Activated T-cell treated with anti-CD3 and anti-CD28 coated beads, Interleukin-2, amount 50 U/mL, for 24 hours (primary cell): Measurements from ENCODE around the gene LRRC2.
"Not testable (repeated sequence)": the region's sequence is repeated elsewhere in the genome, so short reads cannot be mapped to it uniquely, and the experiment has no call there.

Source experiments
- DNase-seq: peaks from one replicate; pipeline ENCODE4 v3.0.0-alpha.2; 2020
- H3K27ac Mint-ChIP-seq: 2 replicates; pipeline ENCODE4 v1.8.0; 2020; ENCODE audit warnings: mild to moderate bottlenecking, mixed read lengths
- H3K27me3 Mint-ChIP-seq: 2 replicates; pipeline ENCODE4 v1.8.0; 2020; ENCODE audit warnings: mixed read lengths
- H3K36me3 Mint-ChIP-seq: 2 replicates; pipeline ENCODE4 v1.8.0; 2020; ENCODE audit warnings: low read depth, mixed read lengths
- H3K4me1 Mint-ChIP-seq: 2 replicates; pipeline ENCODE4 v1.8.0; 2020; ENCODE audit warnings: low read depth, mixed read lengths
- H3K4me3 Mint-ChIP-seq: 2 replicates; pipeline ENCODE4 v1.8.0; 2020; ENCODE audit warnings: mild to moderate bottlenecking, moderate library complexity, mixed read lengths
- H3K9me3 Mint-ChIP-seq: 2 replicates; pipeline ENCODE4 v1.8.0; 2020; ENCODE audit warnings: mixed read lengths

LRRC2 gene

GRCh38 chr3:46593979-46594378 lies 27.9 kb upstream of the LRRC2 start:
- no peaks in the 10 kb centered on the region for H3K4me1 Mint-ChIP-seq

GRCh38 chr3:46593274-46593862 lies 27.3 kb upstream of the LRRC2 start:
- no peak overlapping the region for H3K27ac Mint-ChIP-seq
- no peaks in the 10 kb centered on the region for H3K9me3 Mint-ChIP-seq
- no peaks in the 10 kb centered on the region for H3K4me1 Mint-ChIP-seq
- no peaks in the 10 kb centered on the region for H3K27me3 Mint-ChIP-seq
- no peak for DNase-seq
- no peak overlapping the region for H3K4me3 Mint-ChIP-seq
- H3K36me3 Mint-ChIP-seq = no peaks in the 10 kb centered on the region

More at GRCh38 chr3:46593979-46594378, 27.9 kb upstream of the LRRC2 start:
- H3K4me3 Mint-ChIP-seq = no peak overlapping the region
- no peaks in the 10 kb centered on the region for H3K9me3 Mint-ChIP-seq
- H3K27me3 Mint-ChIP-seq = no peaks in the 10 kb centered on the region
- no peaks in the 10 kb centered on the region for H3K36me3 Mint-ChIP-seq
- H3K27ac Mint-ChIP-seq = no peak overlapping the region
- no peak for DNase-seq

GRCh38 chr3:46587268-46587667 lies 21.2 kb upstream of the LRRC2 start:
- not testable (repeated sequence) for H3K27ac Mint-ChIP-seq, H3K27me3 Mint-ChIP-seq, DNase-seq, H3K4me3 Mint-ChIP-seq, H3K36me3 Mint-ChIP-seq, H3K4me1 Mint-ChIP-seq, H3K9me3 Mint-ChIP-seq

- no peak for DNase-seq
- H3K4me1 Mint-ChIP-seq = peaks cover 5% of the 10 kb centered on the region
These were observed 20.7 kb upstream of the LRRC2 start for GRCh38 chr3:46586738-46587246.

DNA sequence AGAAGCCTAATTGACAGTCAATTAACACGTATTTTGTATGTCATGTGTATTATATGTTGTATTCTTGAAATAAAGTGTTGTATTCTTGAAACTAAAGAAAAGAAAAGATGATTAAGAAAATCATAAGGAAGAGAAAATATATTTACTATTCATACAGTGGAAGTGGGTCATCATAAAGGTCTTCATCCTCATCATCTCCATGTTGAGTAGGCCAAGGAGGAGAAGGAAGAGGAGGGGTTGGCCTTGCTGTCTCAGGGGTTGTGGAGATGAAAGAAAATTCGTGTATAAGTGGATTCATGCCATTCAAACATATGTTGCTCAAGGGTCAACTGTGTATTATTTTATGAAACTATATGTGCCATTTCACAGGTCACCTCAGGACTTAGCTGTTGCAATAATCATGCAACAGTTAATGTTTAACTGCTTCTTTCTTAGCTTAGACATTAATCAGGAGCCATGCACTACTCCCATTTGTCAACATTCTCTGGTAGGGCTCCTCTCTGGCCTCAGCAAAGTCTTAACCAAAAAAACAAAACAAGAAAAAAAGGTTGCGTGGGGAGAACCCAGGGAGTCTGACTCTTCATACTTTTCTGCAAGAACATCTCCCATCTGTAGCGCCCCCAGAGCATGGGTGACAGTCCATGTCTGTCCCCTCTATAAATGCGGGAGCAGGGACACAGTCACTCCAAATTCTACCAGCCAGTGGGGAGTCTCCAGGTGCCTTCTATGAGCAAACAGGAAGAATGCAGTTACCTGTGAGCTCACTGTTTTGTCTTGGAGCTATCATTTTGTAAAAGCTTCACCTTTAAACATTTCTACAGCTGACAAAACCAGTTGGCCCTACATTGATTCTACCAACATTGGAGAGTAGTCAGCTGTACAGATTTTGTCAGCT lies 19.9 kb upstream of the LRRC2 start:
- no peak for DNase-seq
- H3K27me3 Mint-ChIP-seq = no peaks in the 10 kb centered on the region
- no peak overlapping the region for H3K27ac Mint-ChIP-seq
- H3K36me3 Mint-ChIP-seq = no peaks in the 10 kb centered on the region
- H3K9me3 Mint-ChIP-seq = no peaks in the 10 kb centered on the region
- H3K4me1 Mint-ChIP-seq = peaks cover 5% of the 10 kb centered on the region
- H3K4me3 Mint-ChIP-seq = no peak overlapping the region

More at GRCh38 chr3:46586738-46587246, 20.7 kb upstream of the LRRC2 start:
- Mint-ChIP-seq H3K4me3 (no peak overlapping the region), H3K9me3 (no peaks in the 10 kb centered on the region), H3K36me3 (no peaks in the 10 kb centered on the region), H3K27ac (no peak overlapping the region), H3K27me3 (no peaks in the 10 kb centered on the region)

DNA sequence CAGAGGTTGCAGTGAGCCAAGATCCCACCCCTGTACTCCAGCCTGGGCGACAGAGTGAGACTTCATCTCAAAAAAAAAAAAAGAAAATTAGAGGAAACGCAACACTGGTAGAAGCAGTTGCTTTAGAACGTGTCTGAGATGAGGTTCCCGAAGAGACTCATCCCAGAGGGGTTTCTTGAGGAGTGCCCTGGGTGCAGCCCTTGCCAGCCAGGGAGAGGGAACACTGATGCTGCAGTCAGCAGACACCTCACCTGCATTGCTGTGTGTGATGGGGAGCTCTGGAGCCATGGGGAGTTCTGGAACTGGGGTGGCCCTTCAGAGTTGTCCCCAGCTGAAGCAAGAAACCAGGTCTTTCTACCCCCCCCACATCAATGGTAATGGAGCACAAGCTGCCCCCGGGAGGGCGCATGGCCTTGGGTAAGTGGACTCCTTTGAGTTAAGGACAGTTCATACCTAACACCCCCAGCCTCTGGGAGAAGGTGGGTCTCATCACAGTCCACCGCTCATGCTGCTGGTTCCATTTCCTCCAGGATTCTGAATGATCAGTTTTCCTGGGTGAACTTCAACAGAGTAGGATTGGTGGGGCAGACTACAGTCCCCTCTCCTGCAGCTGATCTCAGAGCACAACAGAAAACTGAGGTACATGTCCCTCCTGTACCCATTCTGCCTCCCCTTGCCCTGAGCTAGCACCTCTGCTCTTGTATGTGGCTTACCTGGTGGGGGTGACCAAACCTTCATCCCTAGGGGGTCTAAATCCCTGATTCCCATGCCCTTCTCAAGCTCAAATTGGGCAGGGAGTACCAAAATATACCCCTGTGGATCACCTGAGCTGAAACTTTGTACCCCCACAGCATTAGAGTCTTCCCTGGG lies 18.7 kb upstream of the LRRC2 start:
- Mint-ChIP-seq H3K9me3 (no peaks in the 10 kb centered on the region), H3K4me3 (no peak overlapping the region), H3K27me3 (no peaks in the 10 kb centered on the region), H3K4me1 (peaks cover 5% of the 10 kb centered on the region), H3K36me3 (no peaks in the 10 kb centered on the region), H3K27ac (no peak overlapping the region)
- no peak for DNase-seq

GRCh38 chr3:46580675-46581074 lies 14.6 kb upstream of the LRRC2 start:
- H3K9me3 Mint-ChIP-seq = no peaks in the 10 kb centered on the region
- no peak for DNase-seq
- no peaks in the 10 kb centered on the region for H3K36me3 Mint-ChIP-seq
- H3K4me3 Mint-ChIP-seq = no peak overlapping the region
- no peak overlapping the region for H3K27ac Mint-ChIP-seq
- H3K27me3 Mint-ChIP-seq = no peaks in the 10 kb centered on the region
- H3K4me1 Mint-ChIP-seq = peaks cover 5% of the 10 kb centered on the region

DNA sequence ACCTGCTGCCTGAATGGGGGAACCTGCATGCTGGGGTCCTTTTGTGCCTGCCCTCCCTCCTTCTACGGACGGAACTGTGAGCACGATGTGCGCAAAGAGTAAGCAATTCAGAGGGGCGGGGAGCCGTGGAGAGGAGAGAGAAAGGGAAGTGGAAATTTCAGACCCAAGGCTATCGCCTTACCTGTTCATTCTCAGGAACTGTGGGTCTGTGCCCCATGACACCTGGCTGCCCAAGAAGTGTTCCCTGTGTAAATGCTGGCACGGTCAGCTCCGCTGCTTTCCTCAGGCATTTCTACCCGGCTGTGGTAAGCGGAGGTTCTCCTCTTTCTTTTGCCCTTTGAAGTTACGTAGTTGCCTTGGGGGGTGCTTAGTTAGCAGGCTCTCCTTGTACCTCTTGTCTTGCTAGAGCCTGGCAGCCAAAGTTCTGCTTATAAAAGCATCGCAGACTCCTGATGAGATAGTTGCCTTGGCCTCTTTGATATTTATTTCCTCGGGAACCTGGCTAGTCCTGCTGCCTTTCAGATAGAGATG lies 13.7 kb upstream of the LRRC2 start:
- no peak for DNase-seq
- Mint-ChIP-seq H3K27me3 (no peaks in the 10 kb centered on the region), H3K9me3 (no peaks in the 10 kb centered on the region), H3K36me3 (no peaks in the 10 kb centered on the region), H3K4me3 (no peak overlapping the region), H3K27ac (no peak overlapping the region), H3K4me1 (peaks cover 5% of the 10 kb centered on the region)

- no peaks in the 10 kb centered on the region for H3K36me3 Mint-ChIP-seq
- no peak for DNase-seq
- no peak overlapping the region for H3K27ac Mint-ChIP-seq
- H3K9me3 Mint-ChIP-seq = no peaks in the 10 kb centered on the region
- H3K4me1 Mint-ChIP-seq = peaks cover 5% of the 10 kb centered on the region
- H3K4me3 Mint-ChIP-seq = no peak overlapping the region
- H3K27me3 Mint-ChIP-seq = no peaks in the 10 kb centered on the region
These were observed 13.1 kb upstream of the LRRC2 start for GRCh38 chr3:46578973-46579755.

DNA sequence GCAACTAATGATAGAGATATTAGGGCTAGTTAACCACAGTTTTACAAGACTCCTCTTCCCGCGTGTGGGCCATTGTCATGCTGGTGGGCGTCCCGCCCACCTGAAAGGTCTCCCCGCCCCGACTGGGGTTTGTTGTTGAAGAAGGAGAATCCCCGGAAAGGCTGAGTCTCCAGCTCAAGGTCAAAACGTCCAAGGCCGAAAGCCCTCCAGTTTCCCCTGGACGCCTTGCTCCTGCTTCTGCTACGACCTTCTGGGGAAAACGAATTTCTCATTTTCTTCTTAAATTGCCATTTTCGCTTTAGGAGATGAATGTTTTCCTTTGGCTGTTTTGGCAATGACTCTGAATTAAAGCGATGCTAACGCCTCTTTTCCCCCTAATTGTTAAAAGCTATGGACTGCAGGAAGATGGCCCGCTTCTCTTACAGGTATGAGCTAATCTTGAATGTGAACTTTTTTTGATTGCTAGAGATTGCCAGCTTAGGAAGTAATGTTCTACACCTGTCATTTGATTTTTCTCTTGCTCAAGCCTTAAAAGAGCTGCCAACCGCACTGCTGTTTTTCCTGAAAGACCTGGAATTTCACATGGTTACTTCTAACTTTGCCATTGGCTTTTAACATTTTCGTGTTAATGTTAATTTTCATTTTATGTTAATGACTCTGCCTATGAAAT lies 11.6 kb upstream of the LRRC2 start:
- H3K4me1 Mint-ChIP-seq, H3K27me3 Mint-ChIP-seq: not testable (repeated sequence)

GRCh38 chr3:46576879-46577278 lies 10.8 kb upstream of the LRRC2 start:
- Mint-ChIP-seq H3K4me1 (peaks cover 5% of the 10 kb centered on the region), H3K27ac (no peak overlapping the region), H3K36me3 (no peaks in the 10 kb centered on the region), H3K27me3 (no peaks in the 10 kb centered on the region), H3K4me3 (no peak overlapping the region), H3K9me3 (no peaks in the 10 kb centered on the region)
- no peak for DNase-seq

More for the DNA sequence above, 11.6 kb upstream of the LRRC2 start:
- not testable (repeated sequence) for H3K27ac Mint-ChIP-seq, DNase-seq, H3K36me3 Mint-ChIP-seq, H3K4me3 Mint-ChIP-seq, H3K9me3 Mint-ChIP-seq

DNA sequence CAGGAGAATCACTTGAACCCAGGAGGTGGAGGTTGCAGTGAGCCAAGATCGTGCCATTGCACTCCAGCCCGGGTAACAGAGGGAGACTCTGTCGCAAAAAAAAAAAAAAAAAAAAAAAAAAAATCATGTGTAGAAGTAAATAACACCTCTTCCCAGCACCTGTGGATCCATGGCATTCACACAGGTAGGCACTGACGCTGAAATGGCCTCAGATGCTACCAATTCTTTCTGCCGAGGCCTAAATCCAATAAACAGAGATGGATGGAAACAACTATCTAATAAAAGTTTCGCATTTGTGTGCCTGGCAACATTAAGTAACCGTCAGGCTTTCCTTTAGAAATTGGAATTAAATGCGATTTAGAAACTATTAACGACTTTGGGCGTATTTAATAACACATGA lies 10.3 kb upstream of the LRRC2 start:
- peaks cover 2% of the 10 kb centered on the region for H3K27me3 Mint-ChIP-seq
- H3K4me1 Mint-ChIP-seq = peaks cover 5% of the 10 kb centered on the region
- no peaks in the 10 kb centered on the region for H3K36me3 Mint-ChIP-seq
- no peak for DNase-seq
- H3K4me3 Mint-ChIP-seq = no peak overlapping the region
- no peak overlapping the region for H3K27ac Mint-ChIP-seq
- H3K9me3 Mint-ChIP-seq = no peaks in the 10 kb centered on the region

DNA sequence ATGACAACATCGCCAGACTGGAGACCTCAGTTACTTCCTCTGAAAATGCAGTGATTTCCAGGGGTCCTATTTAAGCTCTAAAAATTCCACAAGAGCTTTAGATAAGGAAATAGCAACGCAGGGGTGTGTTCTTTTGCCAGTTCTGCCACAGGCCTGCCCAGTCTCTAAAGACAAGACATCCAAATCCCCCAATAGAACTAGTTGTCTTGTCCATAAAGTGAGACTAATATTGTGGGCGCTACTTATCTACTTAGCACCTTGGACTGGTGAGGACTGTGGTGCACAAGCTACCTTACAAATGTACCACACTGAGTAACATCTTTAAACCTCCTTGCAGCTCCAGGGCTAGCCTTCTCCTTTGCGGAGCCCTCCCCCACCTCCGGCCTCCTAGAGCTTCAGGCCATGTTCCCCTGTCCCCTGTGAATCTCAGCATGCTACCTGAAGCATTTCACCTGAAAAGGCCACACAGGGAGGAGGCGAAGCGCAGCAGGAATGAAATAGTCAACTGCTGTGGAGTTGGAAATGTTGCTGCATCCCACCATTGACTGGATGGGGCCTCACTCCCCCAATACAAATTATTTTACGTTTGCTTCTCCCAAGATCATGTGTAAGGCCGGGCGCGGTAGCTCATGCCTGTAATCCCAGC lies 9.6 kb upstream of the LRRC2 start:
- no peaks in the 10 kb centered on the region for H3K9me3 Mint-ChIP-seq
- H3K36me3 Mint-ChIP-seq = no peaks in the 10 kb centered on the region
- H3K4me3 Mint-ChIP-seq = no peak overlapping the region
- H3K4me1 Mint-ChIP-seq = peaks cover 5% of the 10 kb centered on the region
- H3K27me3 Mint-ChIP-seq = peaks cover 2% of the 10 kb centered on the region
- DNase-seq = no peak
- no peak overlapping the region for H3K27ac Mint-ChIP-seq
